HUDEP-2 (cell line): ENCODE measurements around the gene HJURP.

Experiments
- DNase-seq, 76 experiments: peaks; one replicate each; lab custom pipeline; 2025; ENCODE audit not compliant: unreplicated experiment in 76 of 76; lab: John Stamatoyannopoulos, UW

The HJURP gene

DNA sequence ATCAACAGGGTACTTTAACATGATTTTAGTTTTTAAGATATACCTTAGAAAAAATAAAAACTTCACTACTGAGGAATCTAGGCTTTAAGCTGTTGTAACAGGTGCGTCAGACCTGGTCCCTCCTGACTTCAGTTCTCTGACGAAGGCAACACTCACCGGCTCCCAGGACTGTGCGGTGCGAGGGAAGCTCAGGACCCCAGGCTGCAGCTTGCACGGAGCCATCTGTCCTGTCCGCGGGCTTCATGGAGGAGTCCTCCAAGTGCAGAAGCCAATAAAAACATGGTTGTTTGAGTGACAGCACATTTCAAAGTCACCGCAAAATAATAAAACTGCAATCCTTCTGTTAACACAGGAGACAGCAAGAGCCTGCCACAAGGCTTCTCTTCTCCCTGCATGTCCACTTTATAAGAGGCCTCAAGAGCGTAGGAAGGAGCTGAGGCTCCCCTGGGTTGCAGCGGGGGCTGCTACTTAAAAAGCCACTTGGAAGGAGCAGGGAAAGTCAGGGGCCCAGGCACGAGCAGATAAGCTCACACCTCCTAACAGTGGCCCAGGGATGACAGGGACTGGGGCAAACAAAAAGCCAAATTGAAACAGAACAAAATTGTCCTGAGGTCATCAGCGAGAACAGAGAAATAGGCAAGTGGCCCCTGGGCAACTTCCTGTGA is 4.6 kb downstream of the HJURP start:
- no peak for DNase-seq

DNA sequence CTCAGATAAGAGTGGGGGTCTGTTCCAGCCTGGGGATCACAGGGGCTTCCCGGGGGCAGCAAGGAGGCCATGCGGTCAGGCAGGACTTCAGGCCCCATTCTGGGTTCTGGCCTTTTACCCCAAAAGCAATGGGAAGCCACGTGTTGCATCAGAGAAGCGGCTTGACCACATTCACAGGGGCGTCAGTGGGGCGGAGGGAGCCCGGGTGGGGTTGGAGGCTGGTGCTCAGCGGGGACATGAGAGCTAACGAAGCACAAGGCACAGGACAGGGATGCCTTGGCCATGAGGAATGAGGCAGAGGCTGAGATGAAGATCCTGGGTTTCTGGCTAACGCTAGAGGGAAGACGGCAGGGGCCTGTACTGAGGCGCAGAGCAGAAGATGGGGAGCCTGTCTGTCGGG is 6.1 kb downstream of the HJURP start:
- DNase-seq, result no peak

DNA sequence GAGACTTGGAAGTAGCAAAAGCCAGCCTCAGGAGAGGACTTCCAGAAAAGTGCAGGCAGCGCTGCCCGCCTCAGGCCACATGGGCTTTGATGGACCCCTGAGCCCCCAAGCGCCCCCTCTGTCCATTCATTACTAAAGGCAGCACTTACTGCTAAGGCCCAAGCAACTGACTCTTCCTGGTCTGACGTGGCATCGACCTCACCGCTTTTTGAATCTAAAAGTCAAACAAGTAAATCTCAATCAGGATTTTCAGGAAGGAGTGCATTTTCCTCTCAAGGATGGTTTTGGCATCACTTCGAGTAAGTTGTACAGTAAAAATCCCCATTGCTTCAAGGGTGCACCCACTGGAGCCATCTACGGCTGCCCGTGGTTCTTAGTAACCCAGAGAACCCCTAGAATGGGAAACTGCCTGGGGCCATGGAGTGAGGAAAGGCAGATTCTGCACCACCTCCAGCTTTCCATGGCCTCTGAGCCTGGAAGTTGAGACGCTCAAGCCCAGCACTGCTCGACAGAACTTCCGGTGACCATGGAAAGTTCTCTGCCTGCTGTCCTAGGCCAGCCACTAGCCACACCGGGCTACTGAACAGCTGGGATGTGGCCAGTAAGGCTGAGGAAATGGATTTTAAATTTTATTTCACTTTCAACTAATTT is 7.0 kb downstream of the HJURP start:
- DNase-seq, result no peak

DNA sequence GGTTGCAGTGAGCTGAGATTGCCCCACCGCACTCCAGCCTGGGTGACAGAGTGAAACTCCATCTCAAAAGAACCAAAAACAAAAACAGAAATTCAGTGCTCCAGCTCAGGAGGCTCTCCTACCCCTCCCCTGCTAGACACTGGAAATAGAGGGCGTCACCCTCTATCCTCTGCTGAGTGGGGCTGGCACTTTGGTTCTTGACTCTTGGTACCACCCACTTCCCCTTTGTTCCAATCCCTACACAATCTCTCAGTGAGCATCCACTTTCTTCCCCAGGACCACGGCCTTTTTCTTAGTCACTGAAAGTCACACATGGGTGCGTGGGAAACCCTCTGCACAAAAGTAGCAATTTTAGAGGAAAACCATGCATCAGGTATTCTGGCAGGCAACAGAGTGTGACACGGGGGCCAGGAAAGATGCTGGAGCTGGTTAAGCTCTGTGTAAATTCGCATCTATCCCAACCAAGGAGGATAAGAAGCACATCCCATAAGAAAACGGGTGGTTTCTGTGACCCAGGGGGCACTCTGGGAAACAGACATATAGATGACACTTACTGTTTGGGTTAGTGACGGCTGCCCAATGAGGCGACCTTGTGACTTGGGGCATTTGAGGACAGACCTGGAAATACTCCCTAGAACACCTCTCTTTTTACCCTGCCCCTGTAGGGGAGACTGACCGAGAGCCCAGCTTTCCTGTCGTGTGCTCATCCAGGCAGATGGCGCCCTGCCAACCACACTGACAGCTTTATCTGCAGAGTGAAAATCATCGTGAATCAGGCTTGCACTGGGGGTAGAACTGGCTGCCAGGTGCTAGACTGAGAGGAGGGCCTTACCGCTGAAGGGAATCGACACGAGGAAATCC is 7.7 kb downstream of the HJURP start:
- DNase-seq, result peak in 2 of 76 experiments; percentile 5

DNA sequence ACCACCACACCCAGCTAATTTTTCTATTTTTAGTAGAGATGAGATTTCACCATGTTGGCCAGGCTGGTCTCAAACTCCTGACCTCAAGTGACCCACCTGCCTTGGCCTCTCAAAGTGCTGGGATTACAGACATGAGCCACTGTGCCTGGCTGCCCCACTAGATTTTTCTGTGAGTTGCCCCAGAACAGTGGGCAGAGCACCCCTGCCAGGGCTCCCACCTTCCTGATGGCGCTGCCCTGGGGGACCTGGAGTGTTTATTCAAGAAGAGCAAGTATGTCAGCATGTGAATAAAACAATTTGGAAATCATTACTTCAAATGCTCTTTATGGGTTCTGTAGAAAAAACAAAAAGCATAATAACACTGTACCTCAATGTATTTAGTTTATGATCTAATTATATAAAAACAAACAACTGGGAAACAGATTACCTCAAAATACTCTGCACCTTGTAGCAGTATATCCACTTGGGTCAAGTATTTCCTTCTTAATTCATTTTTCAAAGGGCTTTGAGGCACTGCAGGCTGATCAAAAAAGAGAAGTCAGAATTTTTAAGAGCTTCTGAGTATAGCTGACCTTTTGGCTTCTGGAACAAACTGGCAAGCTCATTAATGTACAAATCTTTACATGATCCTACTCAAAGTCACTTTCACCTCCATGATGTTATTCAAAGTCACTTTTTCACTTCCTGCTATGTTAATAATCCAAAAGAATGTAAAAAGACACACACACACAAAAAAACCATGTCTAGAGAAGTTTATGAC is 8.9 kb downstream of the HJURP start:
- no peak for DNase-seq

DNA sequence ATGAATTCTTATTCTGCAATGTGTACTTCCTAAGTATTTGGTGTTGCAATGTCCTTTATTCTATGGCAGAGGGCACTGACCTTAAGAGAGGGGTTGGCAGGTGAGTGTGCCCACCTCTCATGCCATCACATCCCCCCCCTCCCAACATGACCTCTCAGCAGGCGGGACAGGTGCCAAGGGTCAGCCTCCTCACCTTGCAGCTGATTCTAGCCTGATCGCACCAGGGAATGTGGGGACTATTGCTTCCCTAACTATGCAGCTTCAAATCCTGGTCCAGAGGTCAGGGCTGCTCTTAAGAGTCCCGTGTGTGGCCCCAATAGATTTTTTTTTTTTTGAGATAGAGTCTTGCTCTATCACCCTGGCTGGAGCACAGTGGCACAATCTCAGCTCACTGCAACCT is 9.5 kb downstream of the HJURP start:
- no peak for DNase-seq

DNA sequence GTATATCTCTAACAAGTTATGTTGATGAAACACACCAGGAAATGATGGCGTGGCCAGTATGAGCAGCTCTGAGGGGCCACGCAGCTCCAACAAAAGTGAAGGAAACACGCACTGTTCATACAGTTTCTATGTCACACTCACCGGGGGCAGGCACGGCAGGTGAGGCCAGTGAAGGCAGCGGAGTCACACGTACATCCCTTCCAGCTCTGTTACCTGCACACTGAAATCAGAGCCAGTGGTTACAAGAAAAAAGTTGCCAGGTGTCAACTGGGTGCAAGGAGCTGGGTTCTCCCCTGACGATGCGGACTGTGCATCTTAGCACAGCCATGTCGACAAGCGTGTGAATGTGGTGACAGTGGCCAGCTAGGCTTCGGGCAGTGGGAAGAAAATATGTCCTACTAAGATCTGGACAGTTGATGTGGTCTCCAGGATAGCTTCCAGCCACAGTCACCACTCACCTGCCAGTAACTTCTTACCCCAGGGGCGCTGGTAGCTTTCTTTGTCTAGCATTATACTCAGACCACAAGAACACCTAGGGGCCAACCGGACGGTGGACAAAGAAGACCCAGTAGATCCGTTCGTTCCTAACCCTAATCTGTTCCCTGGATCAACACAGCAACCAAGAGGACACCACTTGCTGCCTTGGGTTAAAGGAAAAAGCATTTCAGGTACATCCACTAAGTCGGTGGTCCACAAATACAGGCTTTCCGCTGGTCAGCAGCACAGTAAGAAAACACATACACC is 10.1 kb downstream of the HJURP start:
- no peak for DNase-seq

DNA sequence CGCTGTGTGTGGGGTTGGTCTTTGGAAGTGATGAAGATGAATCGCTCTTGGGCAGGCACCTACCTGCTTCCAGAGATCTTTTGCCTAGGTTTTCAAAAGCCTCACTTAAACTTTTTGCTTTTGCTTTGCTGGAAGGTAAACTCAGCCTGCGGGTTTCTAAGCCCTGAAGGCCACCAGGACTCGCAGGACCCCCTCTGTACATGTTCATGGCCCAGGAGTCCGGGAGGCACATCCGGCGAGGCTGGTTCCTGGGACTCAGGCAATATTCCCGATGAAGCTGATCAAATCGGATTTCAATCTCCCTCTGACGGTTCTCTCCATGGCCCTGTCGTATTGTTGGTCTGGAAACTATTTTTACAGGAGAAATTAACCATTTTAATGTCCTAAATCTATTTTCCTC is 13.2 kb downstream of the HJURP start:
- DNase-seq, result no peak

DNA sequence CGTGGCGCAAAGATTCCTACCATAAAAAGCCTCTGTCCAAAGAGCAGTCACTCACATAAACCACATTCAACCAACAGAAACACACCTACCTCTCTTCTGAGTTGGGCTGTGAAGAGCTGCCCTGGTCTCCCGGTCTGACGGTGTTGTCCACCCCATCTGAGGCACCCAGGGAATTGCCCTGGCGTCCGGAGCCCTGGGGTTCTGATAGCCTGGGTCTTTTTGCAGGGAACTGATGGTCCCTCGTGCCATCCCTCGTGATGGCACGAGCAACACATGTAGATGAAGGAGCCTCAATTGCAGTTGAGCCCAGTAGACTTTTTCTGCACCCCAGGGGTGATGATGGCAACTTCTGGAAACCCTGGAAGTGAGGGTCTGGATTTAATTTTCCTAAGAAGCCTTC is 13.8 kb downstream of the HJURP start:
- no peak for DNase-seq

DNA sequence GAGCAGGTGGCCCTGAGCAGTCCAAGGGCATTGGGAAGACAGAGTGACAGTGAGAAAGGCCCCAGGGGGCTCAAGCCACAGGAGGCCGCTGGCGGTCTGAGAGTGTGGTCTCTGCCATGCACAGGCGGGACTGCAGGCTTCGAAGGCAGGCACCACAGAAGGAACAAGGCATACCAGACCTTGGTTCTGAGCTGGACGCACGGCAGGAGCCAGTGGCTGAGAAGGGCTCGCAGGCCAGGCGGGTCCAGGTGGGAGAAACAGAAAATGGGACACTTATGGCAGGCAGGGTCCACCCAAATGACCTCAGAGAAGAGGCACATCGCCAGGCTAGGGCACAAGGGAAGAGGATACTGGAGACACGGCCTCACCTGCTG is 14.9 kb downstream of the HJURP start:
- no peak for DNase-seq

DNA sequence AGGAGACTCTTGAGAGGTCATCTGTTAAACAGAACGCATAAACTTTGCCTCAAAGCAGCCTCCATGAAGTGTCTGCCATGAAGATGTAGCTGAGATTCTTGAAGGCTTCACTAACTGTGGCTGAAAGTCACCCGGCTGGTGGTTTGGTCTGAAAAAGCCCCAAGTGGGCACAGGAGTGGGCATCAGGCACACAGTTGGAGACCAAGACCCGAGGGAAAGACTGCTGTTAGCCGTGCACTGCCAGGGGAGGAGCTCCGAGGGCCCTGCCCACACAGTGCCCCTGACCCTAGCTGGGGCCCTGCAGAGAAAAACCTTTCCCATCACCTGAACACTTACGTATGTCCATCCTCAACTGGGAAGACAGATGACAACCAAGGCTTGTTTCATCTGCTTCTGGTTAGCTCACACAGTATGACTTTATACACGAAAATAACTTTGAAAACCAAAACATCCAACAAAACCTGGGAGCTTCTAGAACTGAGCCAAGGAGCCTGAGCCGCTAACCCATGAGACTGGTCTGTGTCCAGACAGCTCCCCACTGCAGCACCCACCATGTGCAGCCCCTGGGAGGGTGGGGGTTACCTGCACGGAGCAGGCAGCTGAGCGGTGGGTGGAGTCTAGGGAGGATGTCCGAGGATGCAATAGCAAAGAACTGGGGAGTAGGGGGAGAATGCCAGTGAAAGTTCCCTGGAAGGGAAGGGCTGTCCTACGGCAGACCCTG is 15.4 kb downstream of the HJURP start:
- no peak for DNase-seq

DNA sequence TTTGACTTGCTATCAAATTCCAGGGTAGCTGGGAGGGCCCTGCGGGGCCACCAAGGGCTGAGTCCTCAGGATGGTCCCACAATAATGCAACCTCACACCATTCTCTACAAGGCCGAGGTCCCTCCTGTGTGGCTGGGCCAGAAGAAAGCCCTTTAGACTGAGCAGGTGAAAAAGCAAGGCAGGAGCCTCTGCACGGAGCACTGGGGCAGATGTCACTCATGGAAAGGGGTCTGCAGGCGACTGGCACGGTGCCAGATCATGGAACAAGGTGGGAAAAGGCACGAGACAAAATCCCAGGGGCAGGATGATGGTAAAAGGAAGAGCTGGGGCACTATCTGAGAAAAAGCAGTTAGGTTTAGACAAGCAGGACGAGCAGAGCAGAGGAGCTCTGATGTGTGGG is 16.1 kb downstream of the HJURP start:
- no peak for DNase-seq

DNA sequence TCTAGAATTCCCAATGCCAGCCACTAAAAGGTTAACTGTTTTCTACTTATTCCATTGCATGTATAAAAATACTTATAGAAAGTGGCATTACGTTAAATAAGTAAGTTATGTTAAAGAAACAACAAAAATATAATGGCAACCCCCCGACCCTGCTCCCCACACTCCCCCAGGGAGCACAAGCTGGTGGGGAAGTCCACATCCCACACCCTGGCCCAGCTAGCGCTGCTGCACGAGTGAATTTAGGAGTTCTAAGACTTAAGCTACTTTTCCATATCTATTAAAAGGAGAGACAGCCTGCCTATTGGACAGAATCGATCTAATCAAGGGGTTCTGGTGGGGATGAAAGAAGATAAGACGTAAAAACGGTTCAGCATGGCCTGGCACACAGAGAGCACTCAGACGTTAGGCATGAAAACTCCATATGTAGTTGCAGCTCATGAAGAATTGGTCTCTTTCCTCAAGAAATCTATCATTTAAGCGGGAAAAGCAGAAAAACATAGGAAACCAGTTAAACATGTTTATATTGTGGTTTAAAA is 16.6 kb downstream of the HJURP start:
- peak in 1 of 76 experiments; percentile 22 for DNase-seq

DNA sequence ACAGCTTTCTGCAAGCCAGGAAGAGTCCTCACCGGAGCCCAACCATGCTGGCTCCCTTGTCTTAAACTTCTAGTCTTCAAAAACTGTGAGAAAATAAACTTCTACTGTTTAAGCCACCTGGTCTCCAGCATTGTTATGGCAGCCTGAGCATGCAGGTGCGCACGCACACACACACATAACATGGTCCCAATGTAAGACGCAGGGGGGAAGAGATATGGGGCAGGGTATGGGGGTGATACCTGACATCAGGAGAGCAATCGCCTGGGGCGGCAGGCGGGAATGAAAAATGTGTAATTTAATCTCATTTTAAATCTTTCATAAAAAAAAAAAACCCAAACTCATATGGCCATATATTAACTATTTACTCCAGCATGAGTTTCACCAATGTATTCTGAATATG is 18.0 kb downstream of the HJURP start:
- DNase-seq, result no peak

DNA sequence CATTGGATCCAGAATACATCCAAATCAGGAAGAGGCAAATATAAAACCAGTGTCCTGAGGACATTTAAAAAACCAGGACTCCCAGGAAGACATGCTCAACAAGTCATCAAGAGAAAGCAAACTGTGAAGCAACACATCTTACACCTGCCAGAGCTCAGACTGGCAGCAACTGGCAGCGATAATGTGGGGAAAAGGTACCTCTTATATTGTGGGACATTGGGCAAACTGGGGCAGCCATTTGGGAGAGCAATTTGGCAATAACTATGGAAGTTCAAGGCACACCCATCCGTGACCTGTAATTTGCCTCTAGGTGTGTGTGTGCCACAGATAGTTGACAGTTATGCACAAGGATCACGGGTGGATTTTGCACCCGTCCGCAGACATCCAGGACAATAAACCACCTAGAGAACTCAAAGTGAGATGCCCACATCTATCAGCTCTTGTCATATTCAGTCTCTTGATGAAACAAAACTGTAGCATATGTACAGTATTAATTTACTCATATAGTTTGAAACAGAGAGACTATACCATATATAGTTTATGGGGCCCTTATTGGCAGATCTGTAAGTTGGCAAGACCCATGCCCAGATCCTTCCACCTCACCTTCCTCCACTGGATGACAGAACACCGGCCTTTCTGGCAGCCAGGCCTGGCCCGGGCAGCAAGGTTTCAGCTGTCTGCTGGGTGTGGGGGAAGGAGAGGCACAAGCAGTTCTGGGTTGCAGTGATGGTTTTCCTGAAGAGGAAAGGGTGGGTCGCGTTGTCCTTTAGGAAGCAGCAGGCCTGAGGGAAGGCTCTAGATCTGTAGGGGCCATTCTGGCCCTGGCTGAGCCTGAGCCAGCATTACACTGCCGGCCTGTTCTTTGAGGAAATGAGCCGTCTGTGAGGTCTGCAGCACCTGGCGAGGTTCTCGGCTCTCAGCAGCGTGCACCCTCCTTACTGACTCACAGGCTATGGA is 18.8 kb downstream of the HJURP start:
- DNase-seq, result no peak

DNA sequence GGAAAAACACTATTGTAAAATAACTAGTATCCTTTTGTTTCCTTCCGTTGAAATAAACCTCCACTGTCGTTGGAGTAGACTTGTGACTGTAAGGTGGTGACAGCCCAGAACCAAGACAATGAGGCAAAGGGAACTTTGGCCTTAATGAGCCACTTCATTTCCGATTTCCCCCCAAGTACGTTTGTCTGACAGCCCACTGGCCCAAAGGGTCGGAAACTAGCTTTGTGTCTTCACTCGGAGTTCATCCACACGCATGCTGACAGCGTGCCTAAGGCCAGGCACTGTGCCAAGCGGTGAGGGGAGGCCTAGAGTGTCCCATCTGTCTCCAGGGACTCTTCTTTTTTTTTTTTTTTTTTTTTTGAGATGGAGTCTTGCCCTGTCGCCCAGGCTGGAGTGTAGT is 21.0 kb downstream of the HJURP start:
- DNase-seq, result no peak

DNA sequence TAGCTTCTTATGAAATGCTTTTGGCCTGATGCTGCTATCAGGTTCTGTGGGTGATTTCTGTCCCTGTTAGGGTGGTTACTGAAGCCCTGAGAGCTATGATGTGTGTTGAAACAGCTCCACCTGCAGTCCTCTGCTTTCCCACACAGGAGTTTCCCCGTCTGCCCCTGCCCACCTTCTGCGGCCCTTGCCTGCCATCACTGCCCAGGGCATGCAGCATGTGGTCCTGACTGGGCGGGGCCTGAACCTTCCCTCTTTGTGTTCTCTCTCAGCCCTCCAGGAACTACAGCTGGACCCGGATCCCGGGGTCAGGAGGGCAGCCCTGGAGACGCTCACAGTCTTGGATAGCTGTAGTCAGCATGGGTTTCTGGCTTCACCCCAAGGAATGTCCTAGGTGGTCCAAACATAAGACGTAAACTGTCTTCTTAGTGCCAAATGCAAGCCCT is 21.4 kb downstream of the HJURP start:
- peak in 5 of 76 experiments; percentile 3 to 14 (median 9) for DNase-seq

DNA sequence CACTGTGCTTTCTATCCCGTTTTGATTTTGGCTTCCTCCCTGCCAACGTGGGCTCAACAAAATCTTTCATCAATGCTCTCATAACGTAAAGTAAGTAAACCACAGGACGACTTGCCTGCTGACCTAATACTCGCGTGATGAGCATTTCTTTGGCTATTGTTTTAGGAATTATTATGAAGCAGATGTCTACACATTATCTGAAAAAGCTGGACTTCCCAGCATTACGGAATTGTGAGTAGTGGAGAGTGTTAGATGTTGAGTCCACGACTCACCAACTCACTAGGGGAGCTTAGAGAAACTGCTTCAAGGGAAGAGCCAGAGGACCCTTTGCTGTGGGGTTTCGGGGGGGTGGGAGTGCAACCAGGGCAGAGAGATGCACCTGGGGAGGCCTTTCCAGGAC is 21.9 kb downstream of the HJURP start:
- DNase-seq, result no peak
